K562 (cell line): ENCODE data around the gene FBXW8. TPM values are rescaled to one million over a fixed set of nuclear protein-coding genes. Genes with fewer than 3 reads are reported as not detected.

Experiments
- CBX1 ChIP-seq: sonication (generic); IDR thresholded peaks from 2 replicates; pipeline ENCODE4 v1.6.1; 2016; ENCODE audit warnings: antibody characterized with exemption, low read depth, mild to moderate bottlenecking
- FOS ChIP-seq: IDR thresholded peaks from 3 replicates; pipeline ENCODE4 v1.6.1; 2011; ENCODE audit not compliant: insufficient read length; ENCODE audit errors: extremely low read depth
- IFI16 ChIP-seq: fragments of 250-450 bp; sonication (Bioruptor Pico); IDR thresholded peaks from 2 replicates; pipeline ENCODE4 v2.1.2; 2022; ENCODE audit warnings: mild to moderate bottlenecking, inconsistent platforms
- KLF1 ChIP-seq: fragments of 450-650 bp; IDR thresholded peaks from 2 replicates; pipeline ENCODE4 v1.6.1; 2016; ENCODE audit warnings: missing genetic modification characterization, missing compliant biosample characterization
- MEIS2 ChIP-seq: fragments of 450-650 bp; IDR thresholded peaks from 2 replicates; pipeline ENCODE4 v1.6.1; 2014; ENCODE audit warnings: mild to moderate bottlenecking; ENCODE audit not compliant: partially characterized antibody
- NFATC3 ChIP-seq: fragments of 450-650 bp; IDR thresholded peaks from 2 replicates; pipeline ENCODE4 v1.6.1; 2017; ENCODE audit warnings: mild to moderate bottlenecking
- NFIX ChIP-seq: fragments of 250-450 bp; sonication (Bioruptor Pico); IDR thresholded peaks from 2 replicates; pipeline ENCODE4 v1.4.0; 2020; ENCODE audit warnings: low read depth, mild to moderate bottlenecking, moderate library complexity
- PHB2 ChIP-seq: fragments of 450-650 bp; IDR thresholded peaks from 2 replicates; pipeline ENCODE4 v1.6.1; 2017; ENCODE audit warnings: low read depth
- POU5F1 ChIP-seq: fragments of 150-350 bp; IDR thresholded peaks from 2 replicates; pipeline ENCODE4 v1.6.1; 2014; ENCODE audit warnings: borderline replicate concordance, low read length, low read depth, mild to moderate bottlenecking; ENCODE audit not compliant: partially characterized antibody
- RBM25 ChIP-seq: fragments of 200-400 bp; formaldehyde crosslinking; IDR thresholded peaks from 2 replicates; pipeline ENCODE4 v1.6.1; 2018; ENCODE audit warnings: low read length, low read depth, moderate library complexity; ENCODE audit not compliant: severe bottlenecking
- RFX1 ChIP-seq: fragments of 450-650 bp; IDR thresholded peaks from 2 replicates; pipeline ENCODE4 v1.6.1; 2016; ENCODE audit warnings: mild to moderate bottlenecking, moderate library complexity
- XRCC3 ChIP-seq: fragments of 450-650 bp; IDR thresholded peaks from 2 replicates; pipeline ENCODE4 v1.6.1; 2017; ENCODE audit warnings: mild to moderate bottlenecking, moderate library complexity
- ZBED1 ChIP-seq: IDR thresholded peaks from 2 replicates; pipeline ENCODE4 v1.6.1; 2014
- ZNF175 ChIP-seq: fragments of 200-800 bp; sonication (Bioruptor generic); IDR thresholded peaks from 2 replicates; pipeline ENCODE4 v1.6.1; 2016; ENCODE audit warnings: low read depth, mild to moderate bottlenecking, missing genetic modification characterization, missing compliant biosample characterization
- ZNF639 ChIP-seq, 2 experiments: fragments of 200-800 bp in 1 of 2; sonication (Bioruptor generic) in 1 of 2; sonication (generic) in 1 of 2; formaldehyde crosslinking in 1 of 2; IDR thresholded peaks in 1 of 2; conservative IDR thresholded peaks in 1 of 2; 2 replicates each; pipeline versions ENCODE4 v1.5.0 to v1.6.1; 2016 to 2020; ENCODE audit warnings: missing compliant biosample characterization in 1 of 2, missing genetic modification characterization in 1 of 2, missing genetic modification reagents in 1 of 2
- ZNF75A ChIP-seq: fragments of 450-650 bp; formaldehyde crosslinking; IDR thresholded peaks from 2 replicates; pipeline ENCODE4 v1.4.0; 2020; ENCODE audit warnings: mild to moderate bottlenecking
- polyA plus RNA-seq, 8 experiments: library from polyadenylated mRNA; depleted of rRNA in 4 of 8; stranded (reverse) in 5 of 8; unstranded in 3 of 8; fragments of >200 nt; fragmentation: Nextera tagmentation in 2 of 8; fragmentation: Illumina TruSeq in 1 of 8; extraction: Ambion mirVana in 2 of 8; extraction: Trizol in 1 of 8; gene quantifications; 2 replicates each; pipeline versions ENCODE4 v1.2.1 to v1.2.3, GENCODE V29; 2011 to 2014; ENCODE audit warnings: inconsistent platforms in 1 of 8, missing spikeins in 1 of 8
- total RNA-seq, 7 experiments: library from RNA; depleted of rRNA in 6 of 7; stranded (reverse); fragments of >200 nt in 6 of 7; fragmentation: Illumina TruSeq in 2 of 7; extraction: Trizol in 2 of 7; gene quantifications; 2 replicates each; pipeline versions ENCODE4 v1.2.1 to v1.2.3, GENCODE V29; 2011 to 2021; ENCODE audit warnings: low replicate concordance in 1 of 7
- TF ChIP-seq, protein P1 (sequence below): fragments of 450-650 bp; IDR thresholded peaks from 2 replicates; pipeline ENCODE4 v1.6.1; 2016

FBXW8 gene
- total and polyA plus RNA-seq, 9 of the 15 experiments (the other 6 are each of a cell fraction or from before 2014, with no cell fraction given), result 0.58 to 8.3 (median 4.4) TPM

DNA sequence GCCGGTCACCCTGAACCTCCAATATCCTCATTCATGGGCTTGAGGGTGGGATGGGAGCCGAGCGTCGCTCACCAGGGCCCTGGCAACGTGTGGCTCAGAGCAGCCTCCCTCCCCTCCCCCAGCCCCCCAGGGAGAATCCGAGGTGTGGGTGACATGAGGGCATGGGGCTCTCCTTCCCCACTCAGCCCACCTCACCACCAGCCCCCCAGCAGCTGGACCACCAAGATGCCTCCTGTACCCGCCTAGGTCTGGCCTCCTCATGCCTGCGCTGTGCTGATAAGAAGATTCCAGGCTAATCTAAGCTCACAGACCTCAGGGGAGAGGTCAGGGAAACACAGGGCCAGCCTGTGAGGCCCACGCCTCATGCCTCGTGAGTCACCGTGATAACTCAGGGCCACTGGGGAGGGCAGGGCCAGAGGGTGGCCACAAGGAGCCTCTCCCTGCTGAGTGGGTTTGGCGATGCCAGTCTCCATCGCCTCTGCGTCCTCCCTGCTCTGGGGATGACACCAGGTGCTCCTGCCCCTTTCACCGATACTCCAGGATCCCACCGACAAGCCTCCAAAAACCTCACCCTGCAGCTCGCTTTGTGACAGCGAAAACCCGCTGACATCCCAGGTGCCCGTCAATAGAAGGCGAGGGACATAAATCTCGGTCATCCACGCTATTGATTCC is 131.6 kb downstream of the FBXW8 start (continued):
- TF ChIP-seq FOS (peak; percentile 67), ZNF639 (CRISPR knock-in tag; conservative IDR thresholded peaks at IDR 0.05 in 1 of 2, IDR thresholded peaks at IDR 0.05 in 1 of 2) (peak in 1 of 2 experiments; percentile 96; a peak in 2 of 4 replicates), ZNF75A (0 out of 2 replicates have a peak, but pooled peaks have one; percentile 36), PHB2 (peak; percentile 99), XRCC3 (no peak), RFX1 (no peak), NFATC3 (0 out of 2 replicates have a peak, but pooled peaks have one; percentile 64), RBM25 (no peak), NFIX (no peak), ZBED1 (peak; percentile 97), KLF1 (peak; percentile 95), CBX1 (0 out of 2 replicates have a peak, but pooled peaks have one; percentile 45), MEIS2 (peak; percentile 42), ZNF175 (CRISPR knock-in tag) (peak; percentile 98), POU5F1 (no peak), IFI16 (CRISPR knock-in tag) (no peak)
- TF ChIP-seq, protein P1, sequence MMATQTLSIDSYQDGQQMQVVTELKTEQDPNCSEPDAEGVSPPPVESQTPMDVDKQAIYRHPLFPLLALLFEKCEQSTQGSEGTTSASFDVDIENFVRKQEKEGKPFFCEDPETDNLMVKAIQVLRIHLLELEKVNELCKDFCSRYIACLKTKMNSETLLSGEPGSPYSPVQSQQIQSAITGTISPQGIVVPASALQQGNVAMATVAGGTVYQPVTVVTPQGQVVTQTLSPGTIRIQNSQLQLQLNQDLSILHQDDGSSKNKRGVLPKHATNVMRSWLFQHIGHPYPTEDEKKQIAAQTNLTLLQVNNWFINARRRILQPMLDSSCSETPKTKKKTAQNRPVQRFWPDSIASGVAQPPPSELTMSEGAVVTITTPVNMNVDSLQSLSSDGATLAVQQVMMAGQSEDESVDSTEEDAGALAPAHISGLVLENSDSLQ, result peak; percentile 67; the same call in 1 of the 2 replicates
